Measurements from ENCODE around the gene SUCLA2. TPM values are rescaled to one million over a fixed set of nuclear protein-coding genes. Genes with fewer than 3 reads are reported as not detected.

The SUCLA2 gene
- total RNA-seq, 1 experiment from 2014 or later: 53.9 TPM

DNA sequence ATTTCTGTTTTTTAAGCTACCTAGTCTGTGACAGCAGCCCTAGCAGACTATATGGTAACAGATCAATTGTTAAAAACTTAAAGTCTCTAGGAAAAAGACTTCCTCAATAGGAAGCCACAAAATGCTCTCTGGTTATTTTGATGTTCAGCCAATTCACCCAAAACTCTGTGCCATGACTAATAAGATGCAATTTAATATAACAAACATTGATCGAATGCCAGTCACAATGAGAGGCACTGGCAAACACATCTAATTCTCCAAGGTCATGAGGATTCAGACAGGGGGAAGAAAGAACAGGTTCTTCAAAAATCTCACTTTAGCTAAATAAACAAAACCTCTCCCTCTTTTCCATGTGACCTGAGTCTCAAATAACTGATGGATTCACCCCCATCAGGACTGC, 107.5 kb downstream of the SUCLA2 start:
- Histone ChIP-seq H2BK12ac (ENCODE audit: insufficient read length, low read depth, low read length) (no peak overlapping the region), H3K4me1 (ENCODE audit: insufficient read depth, low read length) (peaks cover 3% of the 10 kb centered on the region), H3K27me3 (ENCODE audit: insufficient read depth, low read length) (no peaks in the 10 kb centered on the region), H4K91ac (ENCODE audit: insufficient read length, low read depth, low read length) (no peak overlapping the region), H2BK15ac (ENCODE audit: low read depth, low read length) (no peak overlapping the region), H3K79me2 (ENCODE audit: insufficient read depth, low read length) (no peaks in the 10 kb centered on the region), H2BK5ac (ENCODE audit: insufficient read length, low read length) (no peak overlapping the region), H3K9me3 (ENCODE audit: control insufficient read depth, low read depth, low read length) (no peaks in the 10 kb centered on the region), H2BK20ac (ENCODE audit: low read depth, low read length, poor library complexity, severe bottlenecking) (no peak overlapping the region), H3K14ac (ENCODE audit: insufficient read depth, low read length) (no peak overlapping the region), H3K56ac (ENCODE audit: insufficient read length, low read depth, low read length) (no peak overlapping the region), H3T11ph (ENCODE audit: low read length) (no peak overlapping the region), H2AK5ac (ENCODE audit: insufficient read length, low read length) (no peak overlapping the region), H4K5ac (ENCODE audit: insufficient read length, low read depth, low read length) (no peak overlapping the region), H2BK120ac (ENCODE audit: low read depth, low read length, poor library complexity, severe bottlenecking) (no peak overlapping the region), H3K4ac (ENCODE audit: low read depth, low read length) (no peak overlapping the region), H4K8ac (replicated peaks; ENCODE audit: insufficient read length, low read depth, low read length) (no peak overlapping the region), H3K27ac (ENCODE audit: insufficient read length, low read depth, low read length) (no peak overlapping the region), H3K18ac (ENCODE audit: insufficient read length, low read depth, low read length) (no peak overlapping the region), H3K4me2 (ENCODE audit: insufficient read depth, insufficient read length, low read length) (no peak overlapping the region), H3K79me1 (ENCODE audit: insufficient read depth, low read depth, low read length, poor library complexity, severe bottlenecking) (no peaks in the 10 kb centered on the region), H4K20me1 (ENCODE audit: control insufficient read depth, insufficient read depth, insufficient read length) (no peaks in the 10 kb centered on the region), H2AFZ (ENCODE audit: low read length) (no peak overlapping the region), H3K9ac (ENCODE audit: extremely low read depth, insufficient read length, low read length) (no peak overlapping the region), H3K23ac (ENCODE audit: insufficient read length, low read depth, low read length) (no peak overlapping the region), H3K23me2 (ENCODE audit: insufficient read length, low read depth, low read length, poor library complexity, severe bottlenecking) (no peaks in the 10 kb centered on the region)
- WGBS (ENCODE audit: extremely low coverage, insufficient read length, low lambda C conversion rate): no CpG with 5 or more reads among the region's 1 CpG
- peaks cover 11 to 16% of the 10 kb centered on the region in 2 experiments for H3K4me1 Mint-ChIP-seq
- H3K27ac Mint-ChIP-seq: no peak overlapping the region
- TF ChIP-seq, protein P1, sequence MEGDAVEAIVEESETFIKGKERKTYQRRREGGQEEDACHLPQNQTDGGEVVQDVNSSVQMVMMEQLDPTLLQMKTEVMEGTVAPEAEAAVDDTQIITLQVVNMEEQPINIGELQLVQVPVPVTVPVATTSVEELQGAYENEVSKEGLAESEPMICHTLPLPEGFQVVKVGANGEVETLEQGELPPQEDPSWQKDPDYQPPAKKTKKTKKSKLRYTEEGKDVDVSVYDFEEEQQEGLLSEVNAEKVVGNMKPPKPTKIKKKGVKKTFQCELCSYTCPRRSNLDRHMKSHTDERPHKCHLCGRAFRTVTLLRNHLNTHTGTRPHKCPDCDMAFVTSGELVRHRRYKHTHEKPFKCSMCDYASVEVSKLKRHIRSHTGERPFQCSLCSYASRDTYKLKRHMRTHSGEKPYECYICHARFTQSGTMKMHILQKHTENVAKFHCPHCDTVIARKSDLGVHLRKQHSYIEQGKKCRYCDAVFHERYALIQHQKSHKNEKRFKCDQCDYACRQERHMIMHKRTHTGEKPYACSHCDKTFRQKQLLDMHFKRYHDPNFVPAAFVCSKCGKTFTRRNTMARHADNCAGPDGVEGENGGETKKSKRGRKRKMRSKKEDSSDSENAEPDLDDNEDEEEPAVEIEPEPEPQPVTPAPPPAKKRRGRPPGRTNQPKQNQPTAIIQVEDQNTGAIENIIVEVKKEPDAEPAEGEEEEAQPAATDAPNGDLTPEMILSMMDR (conservative IDR thresholded peaks at IDR 0.05): no peak
- no peak overlapping the region for H3K4me3 Mint-ChIP-seq
- DNase-seq: no peak
- no peaks in the 10 kb centered on the region for H3K27me3 Mint-ChIP-seq (ENCODE audit: low read depth)
- H3K36me3 Mint-ChIP-seq (ENCODE audit: insufficient read depth in 1 of 3, low read depth in 3 of 3): no peaks in the 10 kb centered on the region
- no peaks in the 10 kb centered on the region; a peak in 1 of 5 replicates for H3K9me3 Mint-ChIP-seq

Other genes with a start within 250 kb of the SUCLA2 start
- gene NUDT15, start 36.5 kb upstream of the SUCLA2 start, total RNA-seq (2021): 50.5 and 53.5 TPM in 2 replicates
- 50.6 and 57.8 TPM in 2 replicates for gene MED4, start 93.8 kb upstream of the SUCLA2 start, total RNA-seq (2021)
- gene ITM2B, start 231.9 kb upstream of the SUCLA2 start, total RNA-seq (2021): 175 and 177 TPM in 2 replicates

Measured in H9 (cell line).